Hematopoietic multipotent progenitor cell treated with erythropoietin and hydrocortisone succinate and interleukin-3 and kit ligand, for 6 days (in vitro differentiated cells): Measurements from ENCODE around the gene ALG11.

Experiments
- DNase-seq: peaks from one replicate; pipeline ENCODE4 v3.0.0-alpha.2; 2015

The ALG11 gene

DNA sequence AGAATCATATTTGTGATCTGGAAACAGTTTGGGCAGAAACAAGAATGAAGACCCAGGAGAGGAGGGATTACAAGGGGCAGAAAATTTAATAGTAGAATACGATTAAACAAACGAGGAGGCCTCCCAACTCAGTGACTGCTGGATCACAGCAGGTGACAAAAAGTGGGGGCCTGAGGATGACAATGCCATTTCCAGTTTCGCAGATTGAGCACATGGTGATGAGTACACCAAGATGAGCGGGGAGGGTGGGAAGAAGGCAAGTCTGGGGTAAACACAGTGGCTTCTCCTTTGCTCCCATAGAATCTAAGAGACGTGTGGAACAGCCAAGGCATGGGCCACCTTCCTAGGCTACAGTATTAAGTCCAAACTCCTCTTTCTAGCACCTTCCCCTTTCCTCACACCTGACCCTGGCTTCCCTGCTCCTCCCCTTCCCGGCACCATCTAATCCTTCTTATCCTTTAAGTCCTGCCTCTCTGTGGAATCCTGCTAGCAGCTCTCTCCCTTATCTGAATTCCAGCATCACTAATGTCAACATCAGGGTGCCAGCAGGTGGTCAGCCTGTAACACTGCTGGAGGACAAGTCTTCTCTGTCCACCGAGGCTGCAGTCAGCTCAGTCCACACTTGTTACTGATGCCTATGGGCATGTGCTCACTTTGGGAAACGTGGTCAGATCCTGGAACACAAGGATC lies 14.4 kb upstream of the ALG11 start:
- no peak for DNase-seq

DNA sequence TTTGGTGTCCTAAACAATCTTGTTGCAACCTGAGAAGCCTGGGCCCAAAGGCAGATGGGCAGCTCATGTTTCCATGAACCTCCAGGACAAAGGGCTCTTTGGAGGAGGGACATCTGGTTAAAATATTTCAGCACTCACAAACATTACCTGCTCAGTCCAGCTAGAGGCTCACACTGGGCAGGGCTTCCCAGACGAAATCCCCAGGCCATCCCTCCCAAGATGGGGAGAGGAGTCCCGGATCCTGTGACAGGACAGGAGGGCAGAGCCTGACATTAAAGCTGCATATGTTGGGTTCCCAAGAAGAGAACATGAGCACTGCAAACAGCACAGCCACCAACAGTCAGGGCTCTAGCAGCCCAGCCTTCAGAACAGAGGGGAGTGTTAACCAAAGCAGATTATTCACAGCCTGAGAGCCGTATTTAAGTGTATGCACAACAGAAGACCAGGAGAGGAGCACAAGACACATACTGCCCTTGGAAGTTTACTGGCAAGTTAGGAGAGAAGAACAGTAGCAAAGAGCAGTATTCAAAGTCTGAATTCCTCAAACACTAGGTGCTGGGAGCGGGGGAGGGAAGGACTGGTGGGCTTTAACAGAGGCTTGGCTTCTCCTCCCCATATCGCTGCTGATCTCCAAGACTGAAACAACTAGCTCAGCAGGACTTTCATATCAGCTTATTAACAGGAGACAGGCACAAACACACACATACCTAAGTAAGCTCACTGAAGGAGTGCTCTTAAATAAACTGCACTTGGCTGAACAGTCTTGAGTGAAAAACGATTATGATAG lies 13.3 kb upstream of the ALG11 start:
- peak; percentile 69 for DNase-seq

DNA sequence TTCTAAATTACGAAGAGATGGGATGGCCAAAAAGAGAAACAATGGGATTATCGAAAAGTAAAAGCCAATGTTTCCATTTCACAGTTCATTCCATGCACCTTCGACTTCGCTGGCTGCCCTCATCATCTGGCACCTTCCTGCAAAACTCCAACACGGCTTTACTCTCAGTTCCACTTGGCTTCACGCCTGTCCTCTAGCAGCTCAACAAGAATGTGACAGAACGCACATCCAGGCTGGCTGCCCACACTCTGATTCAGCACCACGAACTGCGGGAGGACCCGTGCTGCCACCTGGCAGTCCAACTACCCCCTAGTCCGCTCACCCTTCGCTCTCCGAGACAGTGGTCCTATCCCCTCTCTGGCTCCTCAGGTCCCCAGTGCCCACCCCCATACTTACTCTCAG lies 12.7 kb upstream of the ALG11 start:
- no peak for DNase-seq

DNA sequence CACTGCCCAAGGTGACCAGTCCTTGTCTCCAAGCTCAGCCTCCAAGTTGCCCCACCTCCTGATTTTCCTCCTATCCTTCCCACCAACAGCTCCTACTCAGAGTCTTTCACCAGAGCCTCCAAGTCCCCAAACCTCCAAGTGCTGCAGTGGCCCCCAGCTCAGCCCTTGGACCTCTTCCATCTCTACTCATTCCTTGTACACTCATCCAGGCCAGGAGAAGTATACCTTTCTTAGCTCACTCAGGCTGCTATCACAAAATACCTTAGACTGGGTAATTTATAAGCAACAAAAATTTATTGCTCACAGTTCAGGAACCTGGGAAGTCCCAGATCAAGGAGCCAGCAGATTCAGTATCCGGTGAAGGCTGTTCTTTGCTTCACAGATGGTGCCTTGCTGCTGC lies 12.3 kb upstream of the ALG11 start:
- no peak for DNase-seq

DNA sequence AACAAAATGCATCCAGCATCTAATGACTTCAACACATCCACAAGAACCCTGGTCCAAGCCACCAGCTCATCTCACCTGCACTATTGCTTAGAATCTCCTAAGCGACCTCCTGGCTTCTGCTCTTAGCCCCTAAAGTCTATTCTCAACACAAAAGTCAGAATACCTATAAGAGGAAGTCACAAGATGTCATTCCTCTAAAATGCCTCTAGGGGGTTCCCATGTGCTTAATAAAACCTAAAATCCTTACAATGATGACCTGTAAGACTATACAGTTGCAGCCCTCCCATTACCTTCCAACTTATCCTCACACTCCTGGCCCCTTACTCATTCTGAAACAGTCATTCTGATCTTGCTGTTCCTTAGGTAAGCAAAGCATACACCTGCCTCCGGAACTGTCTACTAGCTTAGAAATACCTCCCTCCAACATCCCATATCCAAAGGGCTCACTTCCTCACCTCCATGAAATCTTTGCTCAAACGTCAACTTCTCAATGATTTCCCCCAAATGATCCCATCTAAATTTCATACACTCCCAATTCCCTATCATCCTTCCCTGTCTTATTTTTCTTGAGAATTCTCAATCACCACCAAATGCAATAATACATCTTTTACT lies 11.0 kb upstream of the ALG11 start:
- DNase-seq: peak; percentile 90

DNA sequence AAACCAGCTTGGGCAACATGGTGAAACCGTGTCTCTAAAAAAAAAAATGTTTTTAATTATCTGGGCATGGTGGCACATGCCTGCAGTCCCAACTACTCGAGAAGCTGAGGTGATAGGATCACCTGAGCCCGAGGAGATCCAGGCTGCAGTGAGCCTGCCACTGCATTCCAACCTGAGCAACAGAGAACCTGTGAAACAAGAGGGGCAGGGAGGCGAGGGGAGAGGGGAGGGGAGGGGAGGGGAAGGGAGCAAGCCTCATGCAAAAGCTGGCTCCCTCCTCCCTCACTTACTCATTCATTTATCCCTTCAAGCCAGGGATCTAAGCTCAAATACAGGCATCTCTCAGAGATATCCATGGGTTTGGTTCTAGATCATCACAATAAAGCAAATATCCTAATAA lies 9.8 kb upstream of the ALG11 start:
- no peak for DNase-seq

DNA sequence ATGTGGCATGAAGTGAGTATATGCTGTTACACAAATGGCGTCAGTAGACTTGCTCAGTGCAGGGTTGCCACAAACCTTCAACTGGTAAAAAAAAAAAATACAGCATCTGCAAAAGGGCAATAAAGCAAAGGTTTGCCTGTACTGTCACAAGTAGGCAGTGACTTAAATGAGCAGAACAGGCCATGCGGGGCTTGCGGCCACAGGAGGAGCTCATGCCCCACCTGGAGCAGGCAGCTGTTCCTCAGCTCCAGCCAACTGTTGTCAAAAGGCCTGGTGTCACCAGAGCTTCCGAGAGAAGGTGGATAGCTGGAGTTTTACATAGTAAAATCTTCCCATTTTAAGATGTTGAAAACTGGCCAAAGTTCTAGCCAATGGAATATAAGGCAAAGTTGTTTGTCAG lies 8.7 kb upstream of the ALG11 start:
- no peak for DNase-seq

DNA sequence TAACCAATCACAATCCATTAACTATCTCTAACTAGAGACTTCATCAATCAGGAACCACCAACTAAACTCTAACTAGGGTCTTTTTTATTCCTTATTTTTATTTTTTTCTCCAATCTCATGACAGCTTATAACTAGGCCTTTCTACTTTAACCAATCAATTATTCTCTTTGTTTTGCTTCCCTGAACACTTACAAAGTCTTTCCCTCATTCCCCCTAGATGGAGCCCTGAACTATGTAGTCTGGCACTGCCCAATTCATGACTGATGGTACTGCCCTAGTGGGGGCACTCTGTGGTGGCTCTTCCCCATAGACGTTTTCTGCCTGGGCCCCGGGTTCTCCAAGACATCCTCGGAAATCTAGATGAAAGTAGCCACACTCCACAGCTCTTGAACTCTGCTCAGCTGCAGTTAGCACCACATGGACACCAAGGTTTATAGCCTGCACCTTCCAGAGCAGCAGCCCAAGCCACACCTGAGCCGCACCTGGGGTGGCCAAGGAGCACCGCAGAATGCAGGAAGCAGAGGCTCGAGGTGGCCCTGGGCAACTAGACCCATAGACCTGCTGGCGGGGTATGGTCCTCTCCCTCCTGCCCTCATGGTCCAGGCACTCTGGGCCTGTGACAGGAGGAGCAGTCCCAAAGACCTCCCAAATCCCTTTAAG lies 7.6 kb upstream of the ALG11 start:
- peak; percentile 65 for DNase-seq

DNA sequence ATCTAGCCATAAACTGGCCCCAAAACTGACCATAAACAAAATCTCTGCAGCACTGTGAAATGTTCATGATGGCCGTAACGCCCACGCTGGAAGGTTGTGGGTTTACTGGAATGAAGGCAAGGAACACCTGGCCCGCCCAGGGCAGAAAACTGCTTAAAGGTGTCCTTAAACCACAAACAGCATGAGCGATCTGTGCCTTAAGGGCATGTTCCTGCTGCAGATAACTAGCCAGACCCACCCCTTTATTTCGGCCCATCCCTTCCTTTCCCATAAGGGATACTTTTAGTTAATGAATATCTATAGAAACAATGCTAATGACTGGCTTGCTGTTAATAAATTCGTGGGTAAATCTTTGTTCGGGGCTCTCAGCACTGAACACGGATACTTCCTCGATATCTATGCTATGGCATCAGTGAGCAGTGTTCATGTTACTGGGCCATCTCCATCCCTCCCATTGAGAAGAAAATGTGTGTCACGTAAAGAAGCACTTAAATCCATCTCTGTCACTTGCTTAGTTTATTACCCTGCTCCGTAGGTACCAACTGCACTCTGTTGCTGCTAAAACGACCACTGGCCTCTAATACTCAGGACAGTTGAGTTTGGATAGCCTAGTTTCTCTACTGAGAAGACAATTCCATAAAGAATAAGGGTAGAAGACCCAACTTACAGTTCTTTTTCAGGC lies 6.2 kb upstream of the ALG11 start:
- no peak for DNase-seq

DNA sequence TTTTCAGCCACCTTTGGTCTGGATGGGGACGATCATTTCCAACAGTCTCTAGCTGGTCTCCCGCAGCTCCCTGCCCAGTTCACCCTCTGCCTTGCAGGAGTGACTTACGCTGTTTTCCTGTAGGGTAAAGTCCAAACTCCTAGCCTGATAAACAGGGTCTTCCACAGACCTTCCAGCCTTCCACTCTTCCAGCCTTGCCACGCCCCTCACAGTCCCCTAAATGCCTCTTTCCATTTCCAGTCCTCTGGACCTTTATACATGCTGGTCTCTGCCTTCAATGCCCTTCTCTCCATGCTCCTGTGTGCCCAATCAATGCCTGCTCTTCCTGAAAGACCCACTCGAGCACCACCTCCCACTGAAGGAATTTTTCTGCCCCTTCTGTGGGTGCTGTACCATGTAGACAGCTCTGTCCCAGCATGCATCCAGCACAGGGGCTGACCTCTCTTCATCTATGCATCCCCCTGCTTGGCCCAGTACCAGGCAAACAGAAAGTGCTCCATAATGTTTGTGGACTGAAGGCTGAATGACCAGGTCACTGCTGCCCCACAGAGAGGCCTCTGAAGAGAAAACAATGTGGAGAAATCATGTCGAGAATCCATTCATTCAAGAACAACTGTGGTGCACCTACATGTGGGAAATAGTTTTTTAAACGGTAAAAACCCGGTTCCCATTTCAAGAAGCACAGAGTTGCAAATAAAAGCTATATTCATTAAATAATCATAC lies 5.5 kb upstream of the ALG11 start:
- no peak for DNase-seq

DNA sequence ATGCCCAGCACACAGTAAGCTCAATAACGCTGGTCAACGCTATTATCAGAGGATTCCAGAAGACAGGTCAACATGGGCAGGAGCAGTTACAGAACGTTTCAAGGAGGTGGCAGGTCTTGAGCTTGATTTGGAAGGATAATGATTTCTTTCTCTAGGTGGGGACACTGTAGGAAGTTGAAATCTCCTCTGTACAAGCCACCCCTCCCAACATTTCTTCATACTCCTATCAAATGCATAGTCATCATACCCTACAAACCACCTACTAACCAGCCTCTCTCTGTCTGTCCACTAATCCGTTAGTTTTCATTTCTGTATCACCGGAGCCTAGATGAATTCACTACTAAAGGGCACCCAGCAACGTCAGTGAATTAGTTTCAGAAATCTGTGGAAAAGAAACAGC lies 2.3 kb upstream of the ALG11 start:
- DNase-seq: peak; percentile 63

DNA sequence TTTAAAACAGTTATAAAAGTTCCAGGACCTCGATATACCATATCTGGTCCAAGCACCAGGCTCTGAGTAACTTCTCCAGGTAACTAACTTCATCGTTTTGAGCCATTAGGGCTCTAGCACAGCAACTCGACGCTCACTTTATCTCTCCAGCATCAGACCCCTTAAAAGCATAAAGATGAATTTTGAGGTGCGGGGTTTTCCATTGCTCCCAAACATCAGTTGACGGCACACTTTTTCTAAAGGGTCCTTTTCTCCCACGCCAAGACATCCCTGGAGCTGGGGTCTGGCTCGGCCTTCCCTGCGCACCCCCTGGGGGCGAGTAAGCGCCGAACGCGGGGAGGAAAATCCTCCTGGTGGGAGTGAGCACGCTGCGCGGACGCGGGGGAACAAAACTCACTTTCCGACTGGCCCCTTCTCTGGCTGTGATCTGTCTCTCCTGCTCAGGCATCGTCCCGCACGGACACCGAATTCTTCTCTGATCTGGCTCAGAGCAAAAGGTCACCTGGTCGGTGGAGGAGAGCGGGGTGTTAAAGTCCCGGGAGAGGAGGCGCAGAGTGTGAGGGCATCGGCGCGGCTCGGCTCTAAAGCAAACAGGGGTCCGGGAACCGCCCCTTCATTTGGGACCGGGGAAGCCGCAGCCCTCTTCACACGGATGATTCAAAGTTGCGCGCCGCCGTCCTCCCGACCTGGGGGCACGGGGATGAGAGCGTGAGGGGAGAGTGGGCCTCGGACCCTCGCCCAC lies 1.1 kb upstream of the ALG11 start, which contains the start of gene ATP7B:
ATP7B (minus strand) TSS at position 561 of the 742 bp plus-strand sequence; CDS start at position 448, 113 bp downstream.
- DNase-seq: peak; percentile 58

DNA sequence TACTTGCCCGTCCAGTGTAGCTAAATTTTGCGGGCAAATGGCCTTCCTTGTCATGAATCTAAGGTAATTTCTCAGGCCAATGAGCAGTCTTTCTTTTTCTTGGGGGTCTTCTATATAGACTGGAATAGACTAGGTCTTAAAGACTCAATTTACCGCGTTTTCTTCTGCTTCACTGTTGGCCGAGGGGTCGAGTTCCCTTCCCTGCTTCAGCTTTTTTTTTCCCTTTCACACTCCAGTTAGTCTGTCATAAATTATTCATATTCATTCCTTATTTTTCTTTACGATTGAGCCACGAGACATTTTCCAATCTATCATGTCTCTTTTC lies 276 bp downstream of the ALG11 start:
- no peak for DNase-seq

DNA sequence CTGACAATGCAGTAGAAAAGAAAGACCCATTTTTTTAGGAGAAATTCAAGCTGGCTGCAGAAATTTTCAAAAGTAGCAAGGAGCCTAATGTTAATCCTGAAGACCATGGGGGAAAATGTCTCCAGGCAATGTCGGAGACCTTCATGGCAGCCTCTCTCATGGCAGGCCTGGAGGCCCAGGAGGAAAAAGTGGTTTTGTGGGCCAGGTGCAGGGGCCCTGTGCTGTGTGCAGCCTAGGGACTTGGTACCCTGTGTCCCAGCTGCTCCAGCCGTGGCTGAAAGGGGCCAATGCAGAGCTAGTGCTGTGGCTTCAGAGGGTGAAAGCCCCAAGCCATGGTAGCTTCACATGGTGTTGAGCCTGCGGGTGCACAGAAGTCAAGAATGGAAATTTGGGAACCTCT lies 4.1 kb downstream of the ALG11 start:
- no peak for DNase-seq

DNA sequence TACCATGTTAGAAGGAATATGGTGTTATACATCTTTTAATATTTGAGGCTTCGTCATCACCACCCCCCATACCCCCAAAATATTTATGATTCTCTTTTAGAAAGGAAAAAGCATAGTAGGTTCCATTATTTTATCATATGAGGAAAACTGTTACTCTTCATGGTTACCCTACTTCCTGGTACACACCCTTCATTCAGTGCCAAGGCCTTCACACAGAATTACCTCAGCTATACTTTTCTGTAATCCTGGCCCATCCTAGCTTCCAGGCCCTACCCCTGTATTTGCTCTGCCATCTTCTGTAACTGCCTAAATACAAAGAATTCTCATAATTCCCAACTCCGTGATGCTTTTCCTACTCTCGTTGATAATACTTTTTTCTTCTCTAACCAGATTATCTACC lies 8.0 kb downstream of the ALG11 start:
- DNase-seq: no peak

DNA sequence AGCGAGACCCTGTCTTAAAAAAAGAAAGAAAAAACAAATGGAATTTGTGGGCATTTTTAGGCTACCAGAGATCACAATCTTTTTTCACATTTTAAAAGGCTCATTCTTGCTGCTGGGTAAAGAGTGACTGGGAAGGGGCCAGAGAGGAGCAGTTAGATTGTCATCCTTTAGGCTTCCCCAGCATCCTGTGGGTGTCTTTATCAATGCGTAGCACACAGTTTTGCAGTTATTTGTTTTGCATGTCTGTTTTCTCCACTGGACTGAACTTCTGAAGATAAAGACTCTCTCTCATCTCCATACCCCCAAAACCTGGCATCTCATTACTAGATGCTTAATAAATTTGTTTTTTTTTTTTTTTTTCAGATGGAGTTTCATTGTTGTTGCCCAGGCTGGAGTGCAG lies 10.2 kb downstream of the ALG11 start:
- peak; percentile 96 for DNase-seq

DNA sequence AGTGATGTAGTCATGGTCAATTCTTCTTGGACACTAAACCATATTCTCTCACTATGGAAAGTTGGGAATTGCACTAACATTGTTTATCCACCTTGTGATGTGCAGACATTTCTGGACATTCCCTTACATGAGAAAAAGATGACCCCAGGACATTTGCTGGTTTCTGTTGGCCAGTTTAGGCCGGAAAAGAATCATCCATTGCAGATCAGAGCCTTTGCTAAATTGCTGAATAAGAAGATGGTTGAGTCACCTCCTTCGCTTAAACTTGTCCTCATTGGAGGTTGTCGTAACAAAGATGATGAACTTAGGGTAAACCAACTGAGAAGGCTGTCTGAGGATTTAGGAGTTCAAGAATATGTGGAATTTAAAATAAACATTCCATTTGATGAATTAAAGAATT lies 12.3 kb downstream of the ALG11 start, which contains the start of gene UTP14C:
UTP14C (plus strand) TSS at position 211 of the 400 bp plus-strand sequence. CDS start 4,114 bp downstream, outside the sequence.
- DNase-seq: no peak

DNA sequence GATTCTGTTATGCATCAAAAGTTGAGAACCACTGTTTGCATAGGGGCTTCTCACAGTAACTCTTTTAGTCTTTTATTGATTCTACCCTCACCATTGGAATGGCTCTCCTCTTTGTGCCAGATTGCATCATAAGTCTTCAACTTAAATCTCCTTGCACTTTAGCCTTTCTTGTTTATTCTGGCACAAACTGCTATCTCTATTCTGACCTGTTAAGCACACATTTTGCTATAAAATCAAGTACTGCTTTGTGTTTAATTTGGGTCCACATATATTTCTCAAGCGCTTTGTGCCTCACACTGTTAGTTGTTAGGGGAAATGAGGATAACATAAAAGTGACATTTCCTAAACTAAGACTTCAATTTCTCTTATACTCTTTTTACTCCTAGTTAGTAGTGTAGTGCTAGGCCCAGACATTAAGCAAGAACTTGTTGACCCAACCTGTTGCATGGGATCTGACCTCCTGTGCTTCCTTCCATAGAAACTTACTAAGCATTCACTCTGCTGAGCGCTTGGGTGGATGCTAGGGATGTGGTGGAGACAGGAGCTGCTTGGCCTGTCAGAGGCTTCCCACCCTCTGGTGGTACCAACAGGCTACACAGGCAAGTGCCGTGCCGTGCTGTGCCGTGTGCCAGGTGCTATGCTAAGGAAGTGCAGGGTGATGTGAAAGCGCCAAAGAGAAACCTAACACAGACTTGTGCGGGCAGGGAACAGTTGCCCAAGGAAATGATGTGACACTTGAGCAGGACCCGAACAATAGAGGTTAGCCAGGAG lies 13.5 kb downstream of the ALG11 start:
- DNase-seq: no peak

DNA sequence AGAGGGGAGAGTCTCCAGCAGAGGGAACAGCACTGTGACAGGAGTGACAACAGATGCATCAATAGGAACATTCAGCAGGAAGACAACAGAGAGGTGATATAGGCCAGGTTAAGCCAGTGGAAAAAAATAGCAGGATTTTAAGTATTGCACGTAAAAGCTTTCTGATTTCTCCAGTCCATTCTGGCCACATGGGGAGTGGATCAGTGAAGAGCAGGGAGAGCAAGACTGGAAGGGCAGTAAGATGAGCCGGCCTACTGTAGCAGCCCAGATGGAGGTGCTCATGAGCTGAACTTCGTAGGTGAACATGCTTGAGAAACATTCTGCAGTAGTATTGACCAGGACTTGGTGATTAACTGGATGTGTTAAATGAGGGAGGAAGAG lies 14.0 kb downstream of the ALG11 start:
- DNase-seq: peak; percentile 51

DNA sequence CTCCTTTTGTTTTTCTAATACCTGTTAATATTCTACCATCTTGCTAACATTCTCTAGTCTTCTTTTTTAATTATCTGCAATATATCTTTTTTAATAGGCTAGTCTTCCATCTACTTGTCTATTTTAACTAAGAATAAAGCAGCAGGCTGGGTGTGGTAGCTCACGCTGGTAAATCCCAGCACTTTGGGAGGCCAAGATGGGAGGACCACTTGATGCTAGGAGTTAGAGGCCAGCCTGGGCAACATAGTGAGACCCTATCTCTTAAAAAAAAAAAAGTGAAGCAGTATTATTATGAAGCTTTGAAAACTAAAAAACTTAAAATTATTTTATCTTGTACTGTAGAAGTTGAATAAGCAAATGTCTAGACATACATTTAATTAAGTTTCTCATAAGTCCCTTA lies 15.6 kb downstream of the ALG11 start:
- no peak for DNase-seq

DNA sequence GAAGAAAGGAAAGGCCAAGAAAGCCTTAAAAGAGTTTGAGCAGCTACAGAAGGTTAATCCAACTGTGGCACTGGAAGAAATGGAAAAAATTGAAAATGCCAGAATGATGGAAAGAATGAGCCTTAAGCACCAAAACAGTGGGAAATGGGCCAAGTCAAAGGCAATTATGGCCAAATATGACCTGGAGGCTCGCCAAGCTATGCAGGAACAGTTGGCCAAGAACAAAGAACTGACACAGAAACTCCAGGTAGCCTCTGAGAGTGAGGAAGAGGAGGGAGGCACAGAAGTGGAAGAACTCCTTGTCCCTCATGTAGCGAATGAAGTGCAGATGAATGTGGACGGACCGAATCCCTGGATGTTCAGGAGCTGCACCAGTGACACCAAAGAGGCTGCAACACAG lies 17.4 kb downstream of the ALG11 start:
- DNase-seq: no peak
